ENCODE measurements around the gene CCDC86.

GRCh38 chr11:60847896-60848295, 6.0 kb downstream of the CCDC86 start:
- no peak for TF ChIP-seq ESRRG (CRISPR knock-in tag; IDR thresholded peaks at IDR 0.05)
- no peak for TF ChIP-seq ZC3H10 (CRISPR knock-in tag; IDR thresholded peaks at IDR 0.05)
- TF ChIP-seq GLIS3 (CRISPR knock-in tag; IDR thresholded peaks at IDR 0.05), result no peak
- TF ChIP-seq PPARA (CRISPR knock-in tag; IDR thresholded peaks at IDR 0.05; ENCODE audit: borderline replicate concordance), result no peak
- TF ChIP-seq POU6F1 (CRISPR knock-in tag; IDR thresholded peaks at IDR 0.05; ENCODE audit: borderline replicate concordance, low read depth), result no peak
- TF ChIP-seq CREB5 (CRISPR knock-in tag; IDR thresholded peaks at IDR 0.05; ENCODE audit: low read depth), result no peak
- no peak for TF ChIP-seq ZFP3 (CRISPR knock-in tag; IDR thresholded peaks at IDR 0.05)
- TF ChIP-seq PATZ1 (CRISPR knock-in tag; IDR thresholded peaks at IDR 0.05; ENCODE audit: borderline replicate concordance), result no peak
- no peak for TF ChIP-seq RARB (CRISPR knock-in tag; IDR thresholded peaks at IDR 0.05)
- no peak for TF ChIP-seq OSR1 (CRISPR knock-in tag; IDR thresholded peaks at IDR 0.05)
- no peak for TF ChIP-seq ZFP30 (CRISPR knock-in tag; IDR thresholded peaks at IDR 0.05)
- TF ChIP-seq ZNF8 (CRISPR knock-in tag; IDR thresholded peaks at IDR 0.05), result no peak
